Stimulated activated CD8-positive, alpha-beta memory T cell treated with anti-CD3 and anti-CD28 coated beads, Interleukin-12 subunit alpha, Interleukin-12 subunit beta, amount 100 ng/mL, for 24 hours (primary cell): Measurements from ENCODE around the gene OMA1.
"Not testable (repeated sequence)": the region's sequence is repeated elsewhere in the genome, so short reads cannot be mapped to it uniquely, and the experiment has no call there.

ENCODE experiments used
- DNase-seq: peaks from one replicate; pipeline ENCODE4 v3.0.0-alpha.2; 2020; ENCODE audit errors: extremely low read depth

OMA1 gene

DNA sequence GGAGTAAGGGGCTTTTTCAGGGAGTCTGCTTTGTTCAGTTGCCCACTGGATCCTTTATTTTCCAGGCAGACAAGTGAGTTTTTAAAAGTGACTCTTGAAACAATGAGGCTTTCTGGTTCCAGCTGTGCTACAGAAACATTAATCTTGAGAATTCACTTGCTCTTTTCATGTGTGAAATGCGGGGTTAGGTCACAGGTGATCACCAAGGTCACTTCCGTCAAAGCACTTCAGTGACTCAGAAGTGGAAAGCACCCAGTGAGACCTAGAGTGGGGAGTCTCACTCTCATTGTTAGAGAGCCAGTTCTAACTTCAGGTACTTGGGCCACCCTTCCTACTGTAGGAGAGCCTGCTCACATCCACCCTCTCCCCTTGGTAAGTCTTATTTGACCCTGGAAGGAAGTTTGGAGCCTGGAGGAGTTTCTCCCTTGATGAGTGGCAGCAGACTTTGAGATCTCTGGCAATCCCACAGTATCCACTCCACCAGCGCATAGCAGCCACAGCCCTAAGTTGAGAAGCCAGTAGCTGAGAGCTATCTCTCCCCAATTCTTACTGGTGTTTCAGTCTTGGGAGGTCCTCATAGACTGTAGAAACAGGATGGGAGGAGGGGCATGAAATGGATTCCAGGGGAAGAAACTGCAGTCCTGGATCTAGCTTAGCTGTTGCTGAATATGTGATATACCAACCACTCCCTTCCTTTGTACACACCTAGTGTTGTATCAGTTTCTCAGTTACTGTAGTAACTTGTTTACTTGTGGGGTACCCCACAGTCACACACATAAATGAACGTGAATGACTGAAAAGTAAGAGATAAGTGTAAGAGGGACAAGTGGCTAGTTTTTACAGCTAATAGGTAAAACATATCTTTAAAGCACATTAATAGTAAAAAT, 27.4 kb upstream of the OMA1 start:
- no peak for DNase-seq

GRCh38 chr1:58573138-58573537, 26.6 kb upstream of the OMA1 start:
- no peak for DNase-seq

- DNase-seq: no peak
Measured at GRCh38 chr1:58572690-58573089, 26.2 kb upstream of the OMA1 start.

DNA sequence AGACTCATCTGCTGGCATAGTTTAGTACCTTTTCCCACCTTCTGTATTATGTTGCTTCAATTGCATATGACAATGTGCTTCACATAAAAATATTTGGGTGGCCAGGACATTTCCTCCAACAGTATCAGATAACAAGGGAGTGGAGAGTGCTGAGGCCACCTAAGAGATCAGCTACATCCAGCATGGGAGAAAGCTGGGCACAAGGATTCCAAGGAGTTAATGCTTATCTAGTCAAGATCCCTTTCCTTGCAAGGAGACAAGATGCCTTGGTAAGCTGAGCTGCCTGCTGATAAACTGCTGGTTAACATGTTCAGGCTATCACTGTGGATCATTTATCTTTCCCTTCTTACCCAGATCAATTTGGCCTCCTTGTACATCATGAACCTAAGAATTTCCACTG, 25.1 kb upstream of the OMA1 start:
- DNase-seq: no peak

DNA sequence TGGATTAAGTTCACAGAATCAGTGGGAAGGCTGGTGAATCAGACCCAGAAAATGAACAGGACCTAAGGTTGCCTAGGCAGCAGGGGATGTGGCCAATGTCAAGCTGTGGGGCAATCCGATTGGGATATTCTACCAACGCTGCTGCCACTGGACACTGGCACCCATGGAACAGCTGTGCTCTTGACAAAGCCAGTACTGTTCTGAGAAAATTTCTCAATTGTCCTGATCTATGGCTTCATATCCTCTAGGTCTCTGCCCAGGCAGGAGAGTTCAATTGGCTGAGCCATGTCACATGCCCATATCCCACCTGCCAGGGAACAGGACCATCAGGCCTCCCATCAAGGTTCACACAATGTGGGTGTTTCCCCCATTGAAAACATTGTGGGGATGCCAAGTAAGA, 24.3 kb upstream of the OMA1 start:
- DNase-seq: no peak

DNA sequence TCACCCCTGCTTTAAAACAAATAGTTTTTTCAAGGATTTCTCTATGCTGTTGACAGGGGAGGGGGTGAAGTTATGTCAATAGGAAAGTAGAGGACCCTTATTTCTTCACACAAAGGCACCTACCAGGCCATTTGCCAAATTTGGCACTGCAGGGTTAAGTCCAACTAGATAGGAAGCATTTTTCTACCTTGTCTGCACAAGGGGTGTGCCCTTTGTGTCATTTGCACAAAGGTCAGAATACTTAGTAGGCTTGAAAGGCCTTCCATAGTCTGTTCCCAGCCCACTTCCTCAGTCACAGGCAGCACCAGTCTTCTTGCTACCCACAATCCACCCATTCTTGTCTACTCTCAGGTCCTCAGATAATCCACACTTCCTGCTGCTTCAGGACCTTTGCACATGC, 23.6 kb upstream of the OMA1 start:
- no peak for DNase-seq

DNA sequence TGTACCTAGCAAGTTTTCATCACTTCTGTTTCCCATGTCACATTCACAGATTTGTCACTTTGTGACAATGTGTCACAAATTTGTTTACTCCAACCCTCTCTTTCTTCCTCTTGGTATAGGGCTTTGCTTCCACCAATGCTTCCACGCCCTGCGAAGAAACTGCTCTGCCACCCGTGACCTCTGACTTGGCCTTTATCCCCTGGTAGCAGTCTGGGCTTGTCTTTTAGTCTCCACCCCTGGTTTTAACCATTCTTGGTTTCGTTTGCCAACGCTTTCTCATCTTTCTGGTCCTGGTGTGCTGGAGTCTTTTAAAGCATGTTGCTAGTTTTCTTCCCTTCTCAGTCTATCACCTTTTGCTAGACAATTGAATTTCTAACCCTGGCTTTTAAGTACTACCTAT, 22.4 kb upstream of the OMA1 start:
- DNase-seq: no peak

DNA sequence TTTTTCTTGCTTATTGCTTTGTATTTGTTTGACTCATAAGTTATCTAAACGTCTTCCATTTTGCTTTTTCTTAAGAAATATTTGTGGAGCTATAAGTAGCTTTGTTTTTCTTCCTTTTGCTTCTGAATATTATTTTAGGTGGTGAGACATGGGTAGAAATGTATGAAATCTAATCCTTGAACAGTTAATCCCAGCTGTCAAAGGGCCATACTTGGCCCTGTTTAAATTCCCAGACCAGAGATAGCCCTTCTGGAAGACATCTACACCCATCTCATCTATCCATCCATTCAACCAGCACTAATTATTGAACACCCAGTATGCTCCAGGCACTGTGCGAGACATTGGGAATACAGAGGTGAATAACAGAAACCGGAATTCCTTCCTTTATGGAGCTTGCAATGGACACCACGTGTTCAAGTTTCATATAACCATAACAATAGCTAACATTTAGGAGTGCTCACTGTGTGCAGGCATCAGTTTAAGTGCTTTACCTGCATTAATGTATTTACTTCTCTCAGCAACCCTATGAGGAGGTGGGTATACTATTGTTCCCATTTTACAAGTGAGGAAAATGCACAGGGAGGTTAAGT, 21.8 kb upstream of the OMA1 start:
- no peak for DNase-seq

GRCh38 chr1:58566339-58566738, 19.8 kb upstream of the OMA1 start:
- no peak for DNase-seq

DNA sequence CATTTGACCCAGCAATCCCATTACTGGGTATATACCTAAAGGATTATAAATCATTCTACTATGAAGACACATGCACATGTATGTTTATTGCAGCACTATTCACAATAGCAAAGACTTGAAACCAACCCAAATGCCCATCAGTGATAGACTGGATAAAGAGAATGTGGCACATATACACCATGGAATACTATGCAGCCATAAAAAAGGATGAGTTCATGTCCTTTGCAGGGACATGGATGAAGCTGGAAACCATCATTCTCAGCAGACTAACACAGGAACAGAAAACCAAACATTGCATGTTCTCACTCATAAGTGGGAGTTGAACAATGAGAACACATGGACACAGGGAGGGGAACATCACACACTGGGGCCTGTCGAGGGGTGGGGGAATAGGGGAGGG, 17.2 kb upstream of the OMA1 start:
- DNase-seq: not testable (repeated sequence)

GRCh38 chr1:58561633-58562032, 15.1 kb upstream of the OMA1 start:
- no peak for DNase-seq

GRCh38 chr1:58555393-58555792, 8.9 kb upstream of the OMA1 start:
- no peak for DNase-seq

DNA sequence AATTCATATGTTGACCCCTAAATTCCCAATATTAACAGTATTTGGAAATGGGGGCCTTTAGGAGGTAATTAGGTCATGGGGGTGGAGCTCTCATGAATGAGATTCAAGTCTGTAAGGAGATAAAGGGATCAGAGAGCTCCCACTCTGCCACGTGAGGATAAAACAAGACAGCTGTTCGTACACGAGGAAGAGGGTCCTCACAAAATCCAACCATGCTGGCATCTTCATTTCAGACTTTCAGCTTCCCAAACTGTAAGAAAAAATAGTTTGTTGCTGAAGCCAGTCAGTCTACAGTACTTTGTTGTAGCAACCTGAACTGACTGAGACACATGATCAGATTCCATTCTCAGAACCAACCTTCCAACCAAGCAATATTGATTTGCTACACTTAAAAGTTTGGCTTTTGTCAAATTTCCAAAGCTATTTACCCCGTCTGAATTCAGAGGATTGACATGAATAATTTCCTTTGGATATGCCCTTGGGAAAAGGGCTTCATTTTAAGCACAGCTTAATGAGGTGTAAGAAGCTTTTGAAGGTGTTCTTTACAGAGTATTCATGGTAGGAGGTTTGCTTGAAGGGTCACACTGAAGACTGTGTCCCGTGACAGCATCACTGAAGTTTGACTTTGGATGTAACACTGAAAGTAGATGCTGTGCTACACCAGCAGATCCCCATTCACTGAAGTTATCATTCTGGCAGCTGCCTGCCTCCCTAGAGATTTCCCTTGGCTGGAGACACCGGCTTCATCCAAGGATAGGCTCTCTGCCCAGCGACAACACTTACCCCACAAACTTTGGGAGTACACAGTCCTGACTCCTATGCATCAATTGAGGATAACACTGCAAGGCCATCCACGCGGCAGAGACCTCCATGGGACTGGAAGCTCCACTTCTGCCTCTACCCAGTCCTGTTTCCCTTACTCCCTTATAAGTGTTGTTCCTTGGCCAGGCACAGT, 4.9 kb upstream of the OMA1 start:
- no peak for DNase-seq

- not testable (repeated sequence) for DNase-seq
Measured at GRCh38 chr1:58549291-58549690, 2.8 kb upstream of the OMA1 start.

GRCh38 chr1:58548371-58548770, 1.8 kb upstream of the OMA1 start:
- no peak for DNase-seq

DNA sequence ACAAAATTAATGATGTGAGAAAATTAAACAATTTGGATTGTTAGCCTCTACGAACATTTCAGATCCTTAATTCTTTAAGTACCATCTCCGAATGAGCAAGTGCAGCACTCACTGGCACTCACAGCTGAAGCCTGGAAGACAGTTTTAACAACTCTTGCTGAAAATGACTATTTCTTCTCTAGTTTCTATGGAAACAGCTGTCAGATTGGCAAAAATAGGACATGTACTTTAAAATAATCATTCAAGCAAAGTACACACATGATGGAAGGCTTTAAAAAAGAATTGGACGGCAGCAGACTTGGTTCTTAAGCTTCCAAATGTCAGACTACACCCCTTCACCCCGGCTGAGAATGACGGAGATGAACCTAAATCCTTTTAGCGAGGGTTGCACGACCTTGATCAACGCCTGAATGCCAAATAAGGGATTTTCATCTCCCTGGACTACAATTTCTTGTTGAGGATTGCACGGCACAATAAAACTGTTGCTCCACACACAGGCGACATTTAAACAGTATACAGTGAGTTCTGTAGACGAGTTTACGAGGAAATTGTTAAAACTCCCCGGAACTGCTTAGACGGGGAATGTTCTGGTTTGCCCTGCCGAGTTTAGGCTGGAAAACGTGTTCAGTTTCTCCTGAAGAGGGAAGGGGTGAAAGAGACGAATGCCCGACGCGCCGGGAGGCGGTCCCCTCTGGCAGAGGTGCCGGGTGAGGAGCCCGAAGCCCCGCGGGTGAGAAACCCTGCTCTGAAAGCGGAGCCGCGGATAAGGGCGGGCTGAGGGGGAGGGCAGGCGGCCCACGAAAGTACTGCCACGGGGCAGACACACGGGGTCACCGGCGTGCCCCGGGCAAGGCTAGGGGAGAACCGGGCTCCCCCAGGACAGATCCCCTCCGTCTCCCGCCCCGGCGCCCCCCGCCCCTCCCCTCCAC, 671 bp downstream of the OMA1 start:
- DNase-seq: peak; percentile 50

DNA sequence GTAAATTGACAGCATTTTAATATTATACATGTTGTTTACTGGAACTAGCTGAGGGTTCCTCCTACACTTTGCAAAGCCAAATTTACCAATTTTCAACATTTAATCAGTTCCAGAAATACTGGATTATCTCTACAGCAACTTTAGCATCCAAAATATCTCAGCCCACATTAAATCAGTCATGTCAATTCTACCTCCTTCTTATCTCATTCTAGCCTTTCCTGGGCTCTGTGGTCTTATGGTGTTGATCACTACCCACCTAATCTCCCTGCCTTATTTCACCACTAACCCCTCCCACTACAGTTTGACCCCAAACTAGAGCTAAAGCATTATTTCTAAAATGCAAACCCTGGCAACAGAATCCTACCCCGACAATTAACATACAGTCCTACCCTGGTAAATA, 3.3 kb downstream of the OMA1 start:
- no peak for DNase-seq

DNA sequence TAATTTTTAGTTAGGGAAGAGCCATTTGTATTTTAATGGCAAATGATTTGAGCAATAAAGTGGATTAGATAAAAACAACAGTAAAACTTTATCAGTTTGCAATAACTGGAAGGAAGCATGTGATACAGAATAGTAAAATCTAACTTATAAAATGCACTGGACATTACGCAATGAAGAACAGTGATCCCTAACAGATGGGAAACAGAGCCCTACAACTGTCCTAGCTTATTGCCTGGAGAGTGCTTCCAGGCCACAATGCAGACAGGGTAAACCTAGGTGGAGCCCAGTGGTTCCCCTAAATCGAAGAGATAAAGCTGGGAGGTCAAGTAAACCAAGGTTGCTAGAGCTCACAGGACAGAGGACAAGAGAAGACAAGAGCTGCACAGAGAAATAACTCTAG, 7.0 kb downstream of the OMA1 start:
- DNase-seq: no peak

- DNase-seq: no peak
Measured at GRCh38 chr1:58538821-58539220, 7.7 kb downstream of the OMA1 start.

GRCh38 chr1:58531842-58532241, 14.7 kb downstream of the OMA1 start:
- DNase-seq: not testable (repeated sequence)

GRCh38 chr1:58529284-58529683, 17.2 kb downstream of the OMA1 start:
- DNase-seq: no peak
